Endothelial cell of umbilical vein (primary cell): ENCODE measurements around the gene SGCD. TPM values are rescaled to one million over a fixed set of nuclear protein-coding genes. Genes with fewer than 3 reads are reported as not detected.

ENCODE experiments used
- BruUV-seq: library from RNA; stranded (reverse); fragments of 400-500 nt; replicated peaks from 2 replicates; lab custom pipeline; 2021; lab: Mats Ljungman, UMichigan
- CTCF ChIA-PET: fragments of 300-600, 350-600 bp; sonication (Branson Sonifier 250); formaldehyde crosslinking; loops from one replicate; lab custom pipeline; 2021; ENCODE audit warnings: antibody characterized with exemption, inconsistent platforms; lab: Charles Lee
- POLR2A ChIA-PET: fragments of 300-600, 350-600 bp; sonication (Branson Sonifier 250); formaldehyde crosslinking; loops from one replicate; lab custom pipeline; 2021; ENCODE audit warnings: antibody characterized with exemption, inconsistent platforms; lab: Charles Lee
- DNase-seq: peaks from one replicate; pipeline ENCODE4 v3.0.0-alpha.2; 2011; ENCODE audit warnings: low read depth, low spot score
- FAIRE-seq: peaks from 2 replicates; lab custom pipeline; 2011; peaks lifted over from hg19 to GRCh38; lab: Jason Lieb, UNC
- H2AFZ ChIP-seq: 2 replicates; pipeline ENCODE4 v1.6.0; 2012; ENCODE audit warnings: low read depth, low read length, control low read depth, inconsistent platforms
- H3K27ac ChIP-seq: 2 replicates; pipeline ENCODE4 v1.5.1; 2011; ENCODE audit warnings: low read depth, mild to moderate bottlenecking, control low read depth, low read length, moderate library complexity; ENCODE audit not compliant: insufficient read depth
- H3K27me3 ChIP-seq, 2 experiments: 2 replicates each; pipeline versions ENCODE4 v1.6.0 to v1.6.1; 2011; ENCODE audit warnings: low read length in 2 of 2, mixed read lengths in 1 of 2; ENCODE audit not compliant: control insufficient read depth in 2 of 2, insufficient read depth in 2 of 2
- H3K36me3 ChIP-seq, 2 experiments: 2 replicates in 1 of 2; 3 replicates in 1 of 2; pipeline ENCODE4 v1.5.1; 2011; ENCODE audit warnings: low read length in 2 of 2, mild to moderate bottlenecking in 1 of 2, moderate library complexity in 1 of 2; ENCODE audit not compliant: control insufficient read depth in 2 of 2, insufficient read depth in 2 of 2; ENCODE audit errors: extremely low read depth in 1 of 2
- H3K4me1 ChIP-seq: 3 replicates; pipeline ENCODE4 v1.5.1; 2011; ENCODE audit warnings: mild to moderate bottlenecking, low read length; ENCODE audit not compliant: control insufficient read depth, insufficient read depth; ENCODE audit errors: extremely low read depth
- H3K4me2 ChIP-seq: 2 replicates; pipeline ENCODE4 v1.6.1; 2011; ENCODE audit warnings: low read length, control low read depth, mixed read lengths; ENCODE audit not compliant: insufficient read depth
- H3K4me3 ChIP-seq, 3 experiments: fragments of 200-600 bp in 1 of 3; sonication (generic), shearing (Covaris generic) in 1 of 3; replicated peaks in 1 of 3; 2 replicates each; pipeline ENCODE4 v1.5.1; 2011 to 2016; ENCODE audit warnings: control low read depth in 3 of 3, low read length in 3 of 3, mild to moderate bottlenecking in 2 of 3, inconsistent platforms in 1 of 3, low read depth in 1 of 3, moderate library complexity in 1 of 3; ENCODE audit not compliant: insufficient read depth in 1 of 3
- H3K79me2 ChIP-seq: 2 replicates; pipeline ENCODE4 v1.6.0; 2012; ENCODE audit warnings: low read length, inconsistent platforms; ENCODE audit not compliant: control insufficient read depth, insufficient read depth
- H3K9ac ChIP-seq: replicated peaks from 2 replicates; pipeline ENCODE3; 2011; ENCODE audit warnings: low read length, control low read depth; ENCODE audit not compliant: insufficient read depth; ENCODE audit errors: extremely low read depth
- H3K9me1 ChIP-seq: replicated peaks from 3 replicates; pipeline ENCODE4 v1.6.0; 2011; ENCODE audit warnings: mild to moderate bottlenecking, low read length; ENCODE audit not compliant: control insufficient read depth, insufficient read depth; ENCODE audit errors: extremely low read depth
- H3K9me3 ChIP-seq: replicated peaks from 2 replicates; pipeline ENCODE4 v1.5.1; 2012; ENCODE audit warnings: low read length, inconsistent platforms; ENCODE audit not compliant: control insufficient read depth, insufficient read depth
- H4K20me1 ChIP-seq: replicated peaks from 2 replicates; pipeline ENCODE3; 2011; ENCODE audit warnings: mild to moderate bottlenecking, low read length; ENCODE audit not compliant: control insufficient read depth, insufficient read depth; ENCODE audit errors: extremely low read depth
- CTCF ChIP-seq, 2 donors: IDR thresholded peaks; 1 replicate in 1 of 2; 2 replicates in 1 of 2; pipeline ENCODE4 v1.5.1; 2011; ENCODE audit warnings: low read length in 2 of 2, mild to moderate bottlenecking in 2 of 2, moderate library complexity in 2 of 2, control low read depth in 1 of 2, inconsistent platforms in 1 of 2, low read depth in 1 of 2; ENCODE audit not compliant: insufficient read depth in 1 of 2; ENCODE audit errors: extremely low read depth in 1 of 2
- EZH2 ChIP-seq: IDR thresholded peaks from 2 replicates; pipeline ENCODE4 v1.6.1; 2012; ENCODE audit warnings: borderline replicate concordance, low read depth, mild to moderate bottlenecking, moderate library complexity, low read length, inconsistent platforms; ENCODE audit not compliant: severe bottlenecking
- FOS ChIP-seq: IDR thresholded peaks from 2 replicates; pipeline ENCODE4 v1.6.1; 2011; ENCODE audit warnings: mild to moderate bottlenecking, low read length, moderate library complexity, borderline replicate concordance; ENCODE audit not compliant: insufficient read depth
- GATA2 ChIP-seq: IDR thresholded peaks from 2 replicates; pipeline ENCODE4 v1.7.0; 2011; ENCODE audit warnings: low read depth, mild to moderate bottlenecking, moderate library complexity, mixed read lengths, low read length; ENCODE audit not compliant: insufficient read length, insufficient read depth
- JUN ChIP-seq: IDR thresholded peaks from 2 replicates; pipeline ENCODE4 v1.6.1; 2011; ENCODE audit warnings: borderline replicate concordance, low read depth; ENCODE audit not compliant: insufficient read length, insufficient read depth
- MAX ChIP-seq: IDR thresholded peaks from 2 replicates; pipeline ENCODE4 v1.6.1; 2011; ENCODE audit not compliant: insufficient read depth, insufficient read length
- MYC ChIP-seq: IDR thresholded peaks from one replicate; pipeline ENCODE4 v1.6.1; 2011; ENCODE audit warnings: mild to moderate bottlenecking, low read depth, low read length
- POLR2A ChIP-seq: IDR thresholded peaks from 2 replicates; pipeline ENCODE4 v1.6.1; 2012; ENCODE audit warnings: low read depth, mild to moderate bottlenecking, control low read depth, low read length
- POLR2AphosphoS5 ChIP-seq: IDR thresholded peaks from 2 replicates; pipeline ENCODE4 v1.6.1; 2012; ENCODE audit warnings: low read depth, mild to moderate bottlenecking, control low read depth, low read length, moderate library complexity; ENCODE audit not compliant: insufficient read depth
- dilution Hi-C: fragments of 300-500 bp; cut with MboI; formaldehyde crosslinking; loops from one replicate; pipeline ENCODE4 v1.15.0; 2019; ENCODE audit warnings: low sequenced_read_pairs; ENCODE audit not compliant: extremely low pct_ligation_motif_present
- intact Hi-C: fragments of 100-400 bp; cut with micrococcal nuclease; formaldehyde crosslinking; loops from one replicate; pipeline ENCODE4 v1.10.0; 2022
- polyA plus RNA-seq, 4 experiments: library from polyadenylated mRNA; depleted of rRNA in 3 of 4; stranded (reverse) in 3 of 4; unstranded in 1 of 4; fragments of >200 nt; gene quantifications; 2 replicates each; pipeline versions ENCODE4 v1.2.1 to v1.2.3, GENCODE V29; 2011 to 2012; ENCODE audit warnings: missing spikeins in 1 of 4
- total RNA-seq: library from RNA; stranded (reverse); gene quantifications from 2 replicates; pipeline ENCODE4 v1.2.3, GENCODE V29; 2021

SGCD gene
- total and polyA plus RNA-seq, 2 donors (not counting 3 experiments of a cell fraction or from before 2014, with no cell fraction given), result not detected

GRCh38 chr5:156393980-156394379 lies 67.0 kb downstream of the SGCD start:
- Histone ChIP-seq H3K27ac (no peak overlapping the region), H3K9me3 (peaks cover 3% of the 10 kb centered on the region), H3K4me1 (no peaks in the 10 kb centered on the region), H3K79me2 (no peaks in the 10 kb centered on the region), H3K4me2 (no peak overlapping the region), H3K9me1 (no peaks in the 10 kb centered on the region), H2AFZ (no peak overlapping the region), H3K9ac (no peak overlapping the region), H3K4me3 (no peak overlapping the region), H4K20me1 (no peaks in the 10 kb centered on the region), H3K27me3 (no peaks in the 10 kb centered on the region), H3K36me3 (no peaks in the 10 kb centered on the region)
- FAIRE-seq (no peak), DNase-seq (no peak)
- no TSS peak for BruUV-seq
- TF ChIP-seq CTCF (IDR thresholded peaks at IDR 0.05; ENCODE audit: extremely low read depth in 1 of 2, insufficient read depth in 1 of 2, low read depth in 1 of 2, low read length in 2 of 2), result no peak
- TF ChIP-seq POLR2AphosphoS5, result no peak
- TF ChIP-seq FOS, result no peak
- no peak for TF ChIP-seq MYC
- TF ChIP-seq EZH2, result no peak
- TF ChIP-seq POLR2A, result no peak
- no peak for TF ChIP-seq GATA2
- no peak for TF ChIP-seq JUN
- TF ChIP-seq MAX, result no peak
- ChIA-PET POLR2A (no interaction called here), CTCF (no interaction called here)
- intact Hi-C loops, result no loop called here
- dilution Hi-C loops, result no loop called here
